Body of pancreas (tissue), 4 donors: ENCODE measurements around the gene TM9SF4.

Experiments
- POLR2A ChIP-seq, 3 donors: fragments of 450-650 bp; IDR thresholded peaks; one replicate each; pipeline ENCODE4 v1.6.1; 2016; ENCODE audit warnings: antibody characterized with exemption in 3 of 3, mild to moderate bottlenecking in 2 of 3
- TF ChIP-seq, protein P1 (sequence below), 7 experiments: fragments of 450-650 bp in 4 of 7; fragments of 200-600 bp in 3 of 7; sonication (generic) in 3 of 7; IDR thresholded peaks; one replicate each; pipeline ENCODE4 v1.5.1; 2016 to 2019; ENCODE audit warnings: antibody characterized with exemption in 7 of 7

DNA sequence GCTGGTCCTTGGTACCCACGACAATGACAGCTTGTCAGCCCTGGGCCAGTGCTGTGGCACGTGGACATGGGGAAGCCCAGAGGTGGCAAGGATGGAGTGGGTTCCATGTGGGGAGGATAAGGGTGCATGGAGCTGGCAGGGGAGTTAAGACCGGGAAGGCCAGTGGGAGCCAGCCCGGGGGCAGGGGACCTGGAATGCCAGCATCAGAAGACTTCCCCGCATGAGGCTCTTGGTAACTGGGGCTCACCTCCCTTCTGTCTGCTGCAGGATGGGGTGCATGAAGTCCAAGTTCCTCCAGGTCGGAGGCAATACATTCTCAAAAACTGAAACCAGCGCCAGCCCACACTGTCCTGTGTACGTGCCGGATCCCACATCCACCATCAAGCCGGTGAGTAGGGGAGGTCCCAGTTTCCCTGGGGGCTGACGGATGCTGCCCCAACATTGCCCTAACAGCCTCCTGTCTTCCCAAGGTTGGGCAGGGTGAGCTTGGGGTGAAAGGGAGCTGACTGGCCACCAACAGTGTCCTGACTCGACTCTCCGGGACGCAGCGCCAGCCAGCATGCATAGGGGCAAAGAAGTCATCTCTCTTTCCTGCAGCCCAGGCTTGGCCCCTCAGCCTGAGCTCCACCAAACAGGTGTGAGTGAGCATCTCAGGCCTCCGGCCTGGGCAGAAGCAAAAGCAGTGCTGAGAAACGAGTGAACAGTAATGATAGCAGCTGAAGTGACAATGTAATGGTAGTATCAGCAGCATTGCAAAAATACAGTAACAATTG lies 37.9 kb upstream of the TM9SF4 start:
- TF ChIP-seq, protein P1, sequence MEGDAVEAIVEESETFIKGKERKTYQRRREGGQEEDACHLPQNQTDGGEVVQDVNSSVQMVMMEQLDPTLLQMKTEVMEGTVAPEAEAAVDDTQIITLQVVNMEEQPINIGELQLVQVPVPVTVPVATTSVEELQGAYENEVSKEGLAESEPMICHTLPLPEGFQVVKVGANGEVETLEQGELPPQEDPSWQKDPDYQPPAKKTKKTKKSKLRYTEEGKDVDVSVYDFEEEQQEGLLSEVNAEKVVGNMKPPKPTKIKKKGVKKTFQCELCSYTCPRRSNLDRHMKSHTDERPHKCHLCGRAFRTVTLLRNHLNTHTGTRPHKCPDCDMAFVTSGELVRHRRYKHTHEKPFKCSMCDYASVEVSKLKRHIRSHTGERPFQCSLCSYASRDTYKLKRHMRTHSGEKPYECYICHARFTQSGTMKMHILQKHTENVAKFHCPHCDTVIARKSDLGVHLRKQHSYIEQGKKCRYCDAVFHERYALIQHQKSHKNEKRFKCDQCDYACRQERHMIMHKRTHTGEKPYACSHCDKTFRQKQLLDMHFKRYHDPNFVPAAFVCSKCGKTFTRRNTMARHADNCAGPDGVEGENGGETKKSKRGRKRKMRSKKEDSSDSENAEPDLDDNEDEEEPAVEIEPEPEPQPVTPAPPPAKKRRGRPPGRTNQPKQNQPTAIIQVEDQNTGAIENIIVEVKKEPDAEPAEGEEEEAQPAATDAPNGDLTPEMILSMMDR (IDR thresholded peaks at IDR 0.05): no peak
- no peak for TF ChIP-seq POLR2A (IDR thresholded peaks at IDR 0.05)
